HCT116 (cell line): ENCODE measurements around the gene KCNH6. TPM values are rescaled to one million over a fixed set of nuclear protein-coding genes. Genes with fewer than 3 reads are reported as not detected.

Experiments used
- ATAC-seq: fragments of 200-7000 bp; cut with Tn5 transposase; 2 replicates; pipeline ENCODE4 v1.9.1; 2020; ENCODE audit warnings: mild to moderate bottlenecking, moderate library complexity
- BruUV-seq: library from RNA; stranded (reverse); fragments of 400-500 nt; replicated peaks from 2 replicates; lab custom pipeline; 2021; lab: Mats Ljungman, UMichigan
- CTCF ChIA-PET: fragments of 300-600 bp; sonication (Branson Sonifier 250); formaldehyde crosslinking; loops from one replicate; lab custom pipeline; 2021; ENCODE audit warnings: antibody characterized with exemption; lab: Charles Lee
- POLR2A ChIA-PET: fragments of 300-600, 350-600 bp; sonication (Branson Sonifier 250); formaldehyde crosslinking; loops from one replicate; lab custom pipeline; 2021; ENCODE audit warnings: antibody characterized with exemption; lab: Charles Lee
- RAD21 ChIA-PET, 2 experiments: fragments of 300-600 bp; sonication (Branson Sonifier 250); formaldehyde crosslinking; loops; one replicate each; lab custom pipeline; 2023; ENCODE audit warnings: low total read pairs in 2 of 2; ENCODE audit not compliant: uncharacterized antibody in 2 of 2, unreplicated experiment in 2 of 2, low non-redundant PET in 1 of 2; lab: Charles Lee
- DNase-seq: peaks from one replicate; pipeline ENCODE4 v3.0.0-alpha.2; 2010; ENCODE audit warnings: low read depth, low spot score
- H2AFZ ChIP-seq: fragments of 200-600 bp; shearing (Covaris generic), sonication (generic); 2 replicates; pipeline ENCODE4 v1.6.1; 2017; ENCODE audit warnings: low read depth, mixed run types, mixed read lengths, antibody characterized with exemption, low read length; ENCODE audit not compliant: poor library complexity, severe bottlenecking
- H3K27ac ChIP-seq: 2 replicates; pipeline ENCODE4 v1.5.1; 2012; ENCODE audit warnings: low read depth, low read length
- H3K27me3 ChIP-seq: fragments of 200-600 bp; sonication (generic); 2 replicates; pipeline ENCODE4 v1.6.1; 2016; ENCODE audit warnings: mixed run types, low read length, mixed read lengths; ENCODE audit not compliant: insufficient read depth
- H3K36me3 ChIP-seq, 2 experiments: fragments of 200-500 bp in 1 of 2; fragments of 200-600 bp in 1 of 2; sonication (Bioruptor generic) in 1 of 2; sonication (generic) in 1 of 2; 2 replicates each; pipeline versions ENCODE4 v1.5.1 to v1.6.1; 2014 to 2016; ENCODE audit warnings: low read length in 2 of 2, inconsistent platforms in 1 of 2, mixed read lengths in 1 of 2, mixed run types in 1 of 2; ENCODE audit not compliant: insufficient read depth in 2 of 2, control insufficient read depth in 1 of 2
- H3K4me1 ChIP-seq, 2 experiments: fragments of 200-600 bp in 1 of 2; sonication (generic) in 1 of 2; 2 replicates each; pipeline versions ENCODE4 v1.5.1 to v1.6.1; 2012 to 2017; ENCODE audit warnings: low read length in 2 of 2, inconsistent platforms in 1 of 2, mild to moderate bottlenecking in 1 of 2, mixed read lengths in 1 of 2, mixed run types in 1 of 2, moderate library complexity in 1 of 2; ENCODE audit not compliant: insufficient read depth in 2 of 2, control insufficient read depth in 1 of 2
- H3K4me2 ChIP-seq: fragments of 200-600 bp; sonication (generic); 2 replicates; pipeline ENCODE4 v1.6.1; 2017; ENCODE audit warnings: mixed run types, low read length, mixed read lengths
- H3K4me3 ChIP-seq, 2 experiments: fragments of 200-600 bp in 1 of 2; sonication (generic) in 1 of 2; replicated peaks in 1 of 2; 2 replicates each; pipeline ENCODE4 v1.5.1; 2011 to 2016; ENCODE audit warnings: low read length in 2 of 2, control low read depth in 1 of 2, low read depth in 1 of 2, mild to moderate bottlenecking in 1 of 2, mixed read lengths in 1 of 2, mixed run types in 1 of 2
- H3K79me2 ChIP-seq: fragments of 200-600 bp; sonication (generic); 2 replicates; pipeline ENCODE4 v1.6.1; 2017; ENCODE audit warnings: mild to moderate bottlenecking, mixed run types, low read length, moderate library complexity, mixed read lengths; ENCODE audit not compliant: insufficient read depth
- H3K9ac ChIP-seq: fragments of 200-600 bp; sonication (generic); 2 replicates; pipeline ENCODE4 v1.6.1; 2016; ENCODE audit warnings: low read length, mixed read lengths
- H3K9me2 ChIP-seq: fragments of 200-600 bp; sonication (generic), shearing (Covaris generic); 2 replicates; pipeline ENCODE4 v1.6.1; 2017; ENCODE audit warnings: mixed run types, mild to moderate bottlenecking, moderate library complexity; ENCODE audit not compliant: insufficient read depth
- H3K9me3 ChIP-seq, 2 experiments: fragments of 200-500 bp in 1 of 2; fragments of 200-600 bp in 1 of 2; sonication (Bioruptor generic) in 1 of 2; sonication (generic) in 1 of 2; 2 replicates each; pipeline ENCODE4 v1.6.1; 2014 to 2017; ENCODE audit warnings: low read length in 2 of 2, mixed read lengths in 2 of 2, inconsistent platforms in 1 of 2, low read depth in 1 of 2, mild to moderate bottlenecking in 1 of 2, mixed run types in 1 of 2, moderate library complexity in 1 of 2; ENCODE audit not compliant: control insufficient read depth in 1 of 2, insufficient read depth in 1 of 2
- H4K20me1 ChIP-seq: fragments of 200-600 bp; sonication (generic), shearing (Covaris generic); 2 replicates; pipeline ENCODE4 v1.6.1; 2017; ENCODE audit warnings: mixed run types, mild to moderate bottlenecking, moderate library complexity; ENCODE audit not compliant: insufficient read depth
- CBX3 ChIP-seq: IDR thresholded peaks from 2 replicates; pipeline ENCODE4 v1.6.1; 2012; ENCODE audit warnings: low read depth
- EGR1 ChIP-seq: IDR thresholded peaks from 2 replicates; pipeline ENCODE4 v1.6.1; 2012; ENCODE audit warnings: low read depth
- ELF1 ChIP-seq: IDR thresholded peaks from 2 replicates; pipeline ENCODE4 v1.6.1; 2012; ENCODE audit warnings: low read depth, borderline replicate concordance
- EZH2 ChIP-seq: fragments of 200-600 bp; sonication (generic); IDR thresholded peaks from 2 replicates; pipeline ENCODE4 v1.6.1; 2017; ENCODE audit warnings: antibody characterized with exemption, mixed run types
- EZH2phosphoT487 ChIP-seq: fragments of 200-600 bp; IDR thresholded peaks from 2 replicates; pipeline ENCODE4 v1.6.1; 2018; ENCODE audit warnings: antibody characterized with exemption, borderline replicate concordance
- FOSL1 ChIP-seq: IDR thresholded peaks from 2 replicates; pipeline ENCODE4 v1.6.1; 2012; ENCODE audit warnings: low read depth
- POLR2A ChIP-seq: IDR thresholded peaks from 2 replicates; pipeline ENCODE4 v1.7.0; 2011; ENCODE audit warnings: borderline replicate concordance; ENCODE audit not compliant: insufficient read depth, insufficient read length; ENCODE audit errors: extremely low read depth
- POLR2AphosphoS5 ChIP-seq: IDR thresholded peaks from 2 replicates; pipeline ENCODE4 v1.6.1; 2011; ENCODE audit warnings: mild to moderate bottlenecking, low read depth, low read length, moderate library complexity
- RAD21 ChIP-seq: IDR thresholded peaks from 2 replicates; pipeline ENCODE4 v1.6.1; 2012; ENCODE audit warnings: low read depth, mild to moderate bottlenecking
- SIN3A ChIP-seq: IDR thresholded peaks from 2 replicates; pipeline ENCODE4 v1.6.1; 2012; ENCODE audit warnings: low read depth
- SP1 ChIP-seq: IDR thresholded peaks from 2 replicates; pipeline ENCODE4 v1.6.1; 2012; ENCODE audit warnings: low read depth
- SRF ChIP-seq: IDR thresholded peaks from 2 replicates; pipeline ENCODE4 v1.6.1; 2012; ENCODE audit warnings: low read depth
- TCF7L2 ChIP-seq: IDR thresholded peaks from 2 replicates; pipeline ENCODE4 v1.7.0; 2011; ENCODE audit warnings: borderline replicate concordance, inconsistent platforms; ENCODE audit not compliant: insufficient read depth, insufficient read length; ENCODE audit errors: extremely low read depth
- YY1 ChIP-seq: IDR thresholded peaks from 2 replicates; pipeline ENCODE4 v1.6.1; 2011; ENCODE audit warnings: low read length, low read depth, moderate library complexity, mild to moderate bottlenecking; ENCODE audit not compliant: insufficient replicate concordance; ENCODE audit errors: extremely low read depth
- ZFX ChIP-seq: fragments of 450-650 bp; IDR thresholded peaks from 2 replicates; pipeline ENCODE4 v1.6.1; 2017
- ZNF274 ChIP-seq: fragments of 200-500 bp; sonication (Bioruptor generic); IDR thresholded peaks from 2 replicates; pipeline ENCODE4 v1.6.1; 2014; ENCODE audit warnings: mild to moderate bottlenecking, low read depth, low read length, inconsistent platforms
- intact Hi-C: fragments of 100-400 bp; cut with micrococcal nuclease; formaldehyde crosslinking; loops from 2 replicates; pipeline ENCODE4 v1.10.0; 2022
- total RNA-seq: library from RNA; stranded (reverse); gene quantifications from one replicate; pipeline ENCODE4 v1.2.1, GENCODE V29; 2021; ENCODE audit not compliant: unreplicated experiment
- TF ChIP-seq, protein P1 (sequence below): IDR thresholded peaks from 2 replicates; pipeline ENCODE4 v1.6.1; 2011; ENCODE audit warnings: mild to moderate bottlenecking, low read length, moderate library complexity; ENCODE audit not compliant: insufficient replicate concordance; ENCODE audit errors: extremely low read depth
- TF ChIP-seq, protein P2 (sequence below): IDR thresholded peaks from 2 replicates; pipeline ENCODE4 v1.6.1; 2012
- TF ChIP-seq, protein P3 (sequence below): IDR thresholded peaks from 2 replicates; pipeline ENCODE4 v1.6.1; 2012
- TF ChIP-seq, protein P4 (sequence below): IDR thresholded peaks from 2 replicates; pipeline ENCODE4 v1.6.1; 2012; ENCODE audit warnings: low read depth

The KCNH6 gene
- total RNA-seq, 1 experiment from 2014 or later = not detected

DNA sequence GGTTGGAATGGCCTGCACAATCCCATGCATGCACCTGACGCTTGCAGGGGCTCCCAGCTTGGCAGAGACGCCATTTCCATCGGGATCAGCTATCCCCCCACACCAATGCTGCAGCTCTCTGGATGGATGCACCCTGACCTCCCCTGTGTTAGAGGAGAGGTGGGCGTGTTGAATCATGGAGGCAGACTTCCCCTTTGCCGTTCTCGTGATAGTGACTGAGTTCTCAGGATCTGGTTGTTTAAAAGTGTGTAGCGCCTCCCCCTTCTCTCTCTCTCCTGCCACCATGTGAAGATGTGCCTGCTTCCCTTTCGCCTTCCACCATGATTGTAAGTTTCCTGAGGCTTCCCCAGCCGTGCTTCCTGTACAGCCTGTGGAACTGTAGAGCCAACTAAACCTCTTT, 17.8 kb upstream of the KCNH6 start:
- H3K79me2 ChIP-seq = no peaks in the 10 kb centered on the region
- intact Hi-C loops = no loop called here
- no peak overlapping the region for H3K4me2 ChIP-seq
- H2AFZ ChIP-seq = no peak overlapping the region
- no peak overlapping the region for H3K9ac ChIP-seq
- POLR2A ChIA-PET = no interaction called here
- ATAC-seq (no peak), DNase-seq (no peak)
- H3K4me3 ChIP-seq = no peak overlapping the region
- no peaks in the 10 kb centered on the region for H3K9me2 ChIP-seq
- H3K9me3 ChIP-seq = peaks cover 0 to 8% of the 10 kb centered on the region in 2 experiments; a peak in 1 of 4 replicates
- H3K36me3 ChIP-seq = no peaks in the 10 kb centered on the region
- RAD21 ChIA-PET = no interaction called here
- TF ChIP-seq EZH2 (no peak), SP1 (no peak), SIN3A (no peak), EGR1 (no peak), EZH2phosphoT487 (no peak), RAD21 (no peak), FOSL1 (no peak), POLR2AphosphoS5 (no peak), TCF7L2 (no peak), YY1 (no peak), SRF (no peak), ZNF274 (no peak), ELF1 (no peak), ZFX (no peak), CBX3 (no peak), POLR2A (no peak)
- TF ChIP-seq, protein P1, sequence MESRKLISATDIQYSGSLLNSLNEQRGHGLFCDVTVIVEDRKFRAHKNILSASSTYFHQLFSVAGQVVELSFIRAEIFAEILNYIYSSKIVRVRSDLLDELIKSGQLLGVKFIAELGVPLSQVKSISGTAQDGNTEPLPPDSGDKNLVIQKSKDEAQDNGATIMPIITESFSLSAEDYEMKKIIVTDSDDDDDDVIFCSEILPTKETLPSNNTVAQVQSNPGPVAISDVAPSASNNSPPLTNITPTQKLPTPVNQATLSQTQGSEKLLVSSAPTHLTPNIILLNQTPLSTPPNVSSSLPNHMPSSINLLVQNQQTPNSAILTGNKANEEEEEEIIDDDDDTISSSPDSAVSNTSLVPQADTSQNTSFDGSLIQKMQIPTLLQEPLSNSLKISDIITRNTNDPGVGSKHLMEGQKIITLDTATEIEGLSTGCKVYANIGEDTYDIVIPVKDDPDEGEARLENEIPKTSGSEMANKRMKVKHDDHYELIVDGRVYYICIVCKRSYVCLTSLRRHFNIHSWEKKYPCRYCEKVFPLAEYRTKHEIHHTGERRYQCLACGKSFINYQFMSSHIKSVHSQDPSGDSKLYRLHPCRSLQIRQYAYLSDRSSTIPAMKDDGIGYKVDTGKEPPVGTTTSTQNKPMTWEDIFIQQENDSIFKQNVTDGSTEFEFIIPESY = no peak
- TF ChIP-seq, protein P2, sequence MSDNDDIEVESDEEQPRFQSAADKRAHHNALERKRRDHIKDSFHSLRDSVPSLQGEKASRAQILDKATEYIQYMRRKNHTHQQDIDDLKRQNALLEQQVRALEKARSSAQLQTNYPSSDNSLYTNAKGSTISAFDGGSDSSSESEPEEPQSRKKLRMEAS = no peak
- TF ChIP-seq, protein P3, sequence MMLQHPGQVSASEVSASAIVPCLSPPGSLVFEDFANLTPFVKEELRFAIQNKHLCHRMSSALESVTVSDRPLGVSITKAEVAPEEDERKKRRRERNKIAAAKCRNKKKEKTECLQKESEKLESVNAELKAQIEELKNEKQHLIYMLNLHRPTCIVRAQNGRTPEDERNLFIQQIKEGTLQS = no peak
- TF ChIP-seq, protein P4, sequence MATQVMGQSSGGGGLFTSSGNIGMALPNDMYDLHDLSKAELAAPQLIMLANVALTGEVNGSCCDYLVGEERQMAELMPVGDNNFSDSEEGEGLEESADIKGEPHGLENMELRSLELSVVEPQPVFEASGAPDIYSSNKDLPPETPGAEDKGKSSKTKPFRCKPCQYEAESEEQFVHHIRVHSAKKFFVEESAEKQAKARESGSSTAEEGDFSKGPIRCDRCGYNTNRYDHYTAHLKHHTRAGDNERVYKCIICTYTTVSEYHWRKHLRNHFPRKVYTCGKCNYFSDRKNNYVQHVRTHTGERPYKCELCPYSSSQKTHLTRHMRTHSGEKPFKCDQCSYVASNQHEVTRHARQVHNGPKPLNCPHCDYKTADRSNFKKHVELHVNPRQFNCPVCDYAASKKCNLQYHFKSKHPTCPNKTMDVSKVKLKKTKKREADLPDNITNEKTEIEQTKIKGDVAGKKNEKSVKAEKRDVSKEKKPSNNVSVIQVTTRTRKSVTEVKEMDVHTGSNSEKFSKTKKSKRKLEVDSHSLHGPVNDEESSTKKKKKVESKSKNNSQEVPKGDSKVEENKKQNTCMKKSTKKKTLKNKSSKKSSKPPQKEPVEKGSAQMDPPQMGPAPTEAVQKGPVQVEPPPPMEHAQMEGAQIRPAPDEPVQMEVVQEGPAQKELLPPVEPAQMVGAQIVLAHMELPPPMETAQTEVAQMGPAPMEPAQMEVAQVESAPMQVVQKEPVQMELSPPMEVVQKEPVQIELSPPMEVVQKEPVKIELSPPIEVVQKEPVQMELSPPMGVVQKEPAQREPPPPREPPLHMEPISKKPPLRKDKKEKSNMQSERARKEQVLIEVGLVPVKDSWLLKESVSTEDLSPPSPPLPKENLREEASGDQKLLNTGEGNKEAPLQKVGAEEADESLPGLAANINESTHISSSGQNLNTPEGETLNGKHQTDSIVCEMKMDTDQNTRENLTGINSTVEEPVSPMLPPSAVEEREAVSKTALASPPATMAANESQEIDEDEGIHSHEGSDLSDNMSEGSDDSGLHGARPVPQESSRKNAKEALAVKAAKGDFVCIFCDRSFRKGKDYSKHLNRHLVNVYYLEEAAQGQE = no peak
- H3K27ac ChIP-seq = no peak overlapping the region
- CTCF ChIA-PET = no interaction called here
- H3K4me1 ChIP-seq = no peaks in the 10 kb centered on the region
- no TSS peak for BruUV-seq
- H3K27me3 ChIP-seq = peaks cover 29% of the 10 kb centered on the region
- H4K20me1 ChIP-seq = no peaks in the 10 kb centered on the region
